Measurements from ENCODE around the gene RAB42. TPM values are rescaled to one million over a fixed set of nuclear protein-coding genes. Genes with fewer than 3 reads are reported as not detected.

The RAB42 gene
- total and polyA plus RNA-seq, 9 of the 15 experiments (the other 6 are each of a cell fraction or from before 2014, with no cell fraction given) = 0.07 to 0.14 (median 0.12) TPM; not detected in 6

GRCh38 chr1:28581531-28582247 lies 10.4 kb upstream of the RAB42 start (continued):
- TF ChIP-seq CREB3L1 (IDR thresholded peaks at IDR 0.05; ENCODE audit: borderline replicate concordance, low read depth) (peak; percentile 87), CCNT2 (IDR thresholded peaks at IDR 0.05; ENCODE audit: borderline replicate concordance, extremely low read depth, insufficient read length, low read depth, low read length) (peak; percentile 95), NFIC (IDR thresholded peaks at IDR 0.05) (peak; percentile 85), SMC3 (conservative IDR thresholded peaks at IDR 0.05; ENCODE audit: insufficient read depth, low read depth, low read length) (peak; percentile 31; the same call in 1 of the 2 replicates), SIX5 (IDR thresholded peaks at IDR 0.05; ENCODE audit: borderline replicate concordance in 1 of 2, insufficient read depth in 1 of 2, low read depth in 1 of 2, low read length in 2 of 2) (peak; percentile 78 to 85), ZNF740 (CRISPR knock-in tag; IDR thresholded peaks at IDR 0.05) (peak; percentile 75; the same call in 1 of the 2 replicates), ZNF740 (tag; IDR thresholded peaks at IDR 0.05) (no peak), KAT2B (IDR thresholded peaks at IDR 0.05; ENCODE audit: low read depth, low read length) (no peak), MGA (IDR thresholded peaks at IDR 0.05) (peak; percentile 95), CBFA2T3 (IDR thresholded peaks at IDR 0.05) (no peak; the same call in 1 of the 2 replicates), ATF4 (CRISPR knock-in tag; IDR thresholded peaks at IDR 0.05) (peak; percentile 18; the same call in 1 of the 2 replicates)
